GM12801 (cell line): ENCODE results near the gene LTBP1.

ENCODE experiments used
- TF ChIP-seq, protein P1 (sequence below): IDR thresholded peaks from one replicate; pipeline ENCODE4 v1.5.1; 2011; ENCODE audit warnings: control low read depth; ENCODE audit not compliant: insufficient read length; ENCODE audit errors: extremely low read depth

The LTBP1 gene

GRCh38 chr2:33381301-33381858 lies 434.6 kb downstream of the LTBP1 start:
- TF ChIP-seq, protein P1, sequence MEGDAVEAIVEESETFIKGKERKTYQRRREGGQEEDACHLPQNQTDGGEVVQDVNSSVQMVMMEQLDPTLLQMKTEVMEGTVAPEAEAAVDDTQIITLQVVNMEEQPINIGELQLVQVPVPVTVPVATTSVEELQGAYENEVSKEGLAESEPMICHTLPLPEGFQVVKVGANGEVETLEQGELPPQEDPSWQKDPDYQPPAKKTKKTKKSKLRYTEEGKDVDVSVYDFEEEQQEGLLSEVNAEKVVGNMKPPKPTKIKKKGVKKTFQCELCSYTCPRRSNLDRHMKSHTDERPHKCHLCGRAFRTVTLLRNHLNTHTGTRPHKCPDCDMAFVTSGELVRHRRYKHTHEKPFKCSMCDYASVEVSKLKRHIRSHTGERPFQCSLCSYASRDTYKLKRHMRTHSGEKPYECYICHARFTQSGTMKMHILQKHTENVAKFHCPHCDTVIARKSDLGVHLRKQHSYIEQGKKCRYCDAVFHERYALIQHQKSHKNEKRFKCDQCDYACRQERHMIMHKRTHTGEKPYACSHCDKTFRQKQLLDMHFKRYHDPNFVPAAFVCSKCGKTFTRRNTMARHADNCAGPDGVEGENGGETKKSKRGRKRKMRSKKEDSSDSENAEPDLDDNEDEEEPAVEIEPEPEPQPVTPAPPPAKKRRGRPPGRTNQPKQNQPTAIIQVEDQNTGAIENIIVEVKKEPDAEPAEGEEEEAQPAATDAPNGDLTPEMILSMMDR: no peak

- TF ChIP-seq, protein P1: no peak
Measured at GRCh38 chr2:33383855-33384598, 437.3 kb downstream of the LTBP1 start.

GRCh38 chr2:33384599-33384961 lies 437.8 kb downstream of the LTBP1 start:
- TF ChIP-seq, protein P1: no peak

GRCh38 chr2:33388996-33389395 lies 442.2 kb downstream of the LTBP1 start:
- TF ChIP-seq, protein P1: no peak

- TF ChIP-seq, protein P1: no peak
Measured at GRCh38 chr2:33391529-33392255, 444.9 kb downstream of the LTBP1 start.

GRCh38 chr2:33392366-33392765 lies 445.6 kb downstream of the LTBP1 start:
- TF ChIP-seq, protein P1: no peak

DNA sequence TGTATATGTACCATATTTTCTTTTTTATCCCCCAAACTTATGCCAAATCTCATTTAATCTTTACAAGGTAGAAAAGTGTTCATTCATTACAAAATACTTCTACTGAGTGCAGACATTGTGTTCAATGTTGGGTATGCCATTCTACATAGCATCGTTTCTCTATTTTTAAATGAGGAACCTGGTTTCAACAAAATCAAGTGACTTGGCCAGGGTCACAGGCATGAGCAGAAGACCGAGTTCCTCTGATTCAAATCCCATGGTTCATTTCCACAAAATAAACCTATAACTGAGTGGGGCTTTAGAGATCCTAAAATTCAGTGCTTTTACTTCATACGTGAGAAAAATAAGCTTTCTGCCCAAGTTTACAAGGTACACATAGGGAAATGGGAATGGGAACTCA lies 448.3 kb downstream of the LTBP1 start:
- TF ChIP-seq, protein P1: no peak
